ENCODE measurements around the gene LHFPL5.

DNA sequence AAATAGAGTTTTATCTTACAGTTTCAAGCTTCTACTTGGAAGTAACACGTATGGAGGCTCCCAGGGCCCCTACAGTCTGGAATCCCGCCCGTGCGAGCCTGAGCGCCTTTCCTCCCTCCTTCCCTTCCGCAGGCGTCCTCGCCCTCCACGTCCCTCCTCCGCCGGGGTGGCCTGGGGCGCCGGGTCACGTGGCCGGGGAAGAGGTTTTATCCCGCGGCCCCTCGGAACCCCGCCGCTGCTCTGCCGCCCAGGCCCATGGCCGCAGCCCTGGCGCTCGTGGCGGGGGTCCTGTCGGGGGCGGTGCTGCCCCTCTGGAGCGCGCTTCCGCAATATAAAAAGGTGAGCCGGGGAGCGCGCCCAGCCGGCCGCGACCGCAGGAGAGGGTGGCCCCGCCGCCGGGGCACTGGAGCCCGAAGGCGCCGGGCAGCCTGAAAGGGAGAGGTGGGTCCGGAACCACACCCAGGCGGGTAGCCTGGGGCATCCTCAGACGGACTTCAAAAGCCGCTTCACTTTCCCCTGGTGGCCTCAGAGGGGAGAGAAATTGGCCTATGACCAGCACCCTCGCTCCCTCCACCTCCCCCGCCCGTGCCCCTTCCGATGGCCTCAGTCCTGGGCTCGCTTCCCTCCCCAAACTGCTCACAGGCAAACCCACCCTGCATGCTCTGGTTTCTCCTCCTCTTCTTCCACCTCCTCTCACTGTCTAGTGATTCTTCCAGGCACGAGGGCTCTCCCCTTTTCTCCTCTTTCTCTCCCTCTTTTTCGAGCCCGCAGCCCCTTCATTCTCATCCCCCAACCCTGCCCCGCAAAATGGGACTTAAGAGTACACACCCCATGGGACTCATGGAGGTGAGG, 28.6 kb upstream of the LHFPL5 start, which contains the start of gene CLPSL2:
- TF ChIP-seq, protein P1, sequence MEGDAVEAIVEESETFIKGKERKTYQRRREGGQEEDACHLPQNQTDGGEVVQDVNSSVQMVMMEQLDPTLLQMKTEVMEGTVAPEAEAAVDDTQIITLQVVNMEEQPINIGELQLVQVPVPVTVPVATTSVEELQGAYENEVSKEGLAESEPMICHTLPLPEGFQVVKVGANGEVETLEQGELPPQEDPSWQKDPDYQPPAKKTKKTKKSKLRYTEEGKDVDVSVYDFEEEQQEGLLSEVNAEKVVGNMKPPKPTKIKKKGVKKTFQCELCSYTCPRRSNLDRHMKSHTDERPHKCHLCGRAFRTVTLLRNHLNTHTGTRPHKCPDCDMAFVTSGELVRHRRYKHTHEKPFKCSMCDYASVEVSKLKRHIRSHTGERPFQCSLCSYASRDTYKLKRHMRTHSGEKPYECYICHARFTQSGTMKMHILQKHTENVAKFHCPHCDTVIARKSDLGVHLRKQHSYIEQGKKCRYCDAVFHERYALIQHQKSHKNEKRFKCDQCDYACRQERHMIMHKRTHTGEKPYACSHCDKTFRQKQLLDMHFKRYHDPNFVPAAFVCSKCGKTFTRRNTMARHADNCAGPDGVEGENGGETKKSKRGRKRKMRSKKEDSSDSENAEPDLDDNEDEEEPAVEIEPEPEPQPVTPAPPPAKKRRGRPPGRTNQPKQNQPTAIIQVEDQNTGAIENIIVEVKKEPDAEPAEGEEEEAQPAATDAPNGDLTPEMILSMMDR (IDR thresholded peaks at IDR 0.05; ENCODE audit: borderline replicate concordance, extremely low read depth, low read length, poor library complexity, severe bottlenecking), result no peak
- no peak for TF ChIP-seq EZH2 (IDR thresholded peaks at IDR 0.05; ENCODE audit: borderline replicate concordance, low read depth, low read length, severe bottlenecking)

All from DND-41 (cell line).